ENCODE data around the gene NRP2.

DNA sequence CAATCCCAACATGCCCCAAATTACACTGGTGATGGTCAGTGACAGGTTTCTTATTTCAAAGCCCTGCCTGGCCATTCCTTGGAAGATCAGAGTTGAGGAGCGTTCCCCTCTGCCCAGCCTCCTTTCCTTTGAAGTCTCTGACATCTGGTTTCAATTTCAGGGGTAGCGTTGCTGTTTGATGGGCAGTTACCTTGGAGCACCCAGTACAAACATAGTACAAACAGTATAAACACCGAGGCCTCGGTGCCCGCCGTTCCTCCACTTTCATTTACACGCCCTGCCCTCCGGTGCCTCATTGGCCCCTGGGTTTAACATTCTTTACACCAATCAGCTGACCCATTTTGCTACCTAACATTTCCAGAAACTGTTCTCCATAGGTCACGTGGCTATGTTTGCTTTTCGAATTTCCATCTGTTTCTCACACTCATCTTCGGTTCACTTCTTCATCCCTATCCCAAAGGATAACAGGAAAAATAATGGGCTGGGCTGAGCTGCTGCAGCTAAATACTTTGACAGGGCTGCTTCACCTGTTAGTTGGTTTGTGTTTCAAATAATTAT is 65.6 kb downstream of the NRP2 start:
- TF ChIP-seq, protein P1, sequence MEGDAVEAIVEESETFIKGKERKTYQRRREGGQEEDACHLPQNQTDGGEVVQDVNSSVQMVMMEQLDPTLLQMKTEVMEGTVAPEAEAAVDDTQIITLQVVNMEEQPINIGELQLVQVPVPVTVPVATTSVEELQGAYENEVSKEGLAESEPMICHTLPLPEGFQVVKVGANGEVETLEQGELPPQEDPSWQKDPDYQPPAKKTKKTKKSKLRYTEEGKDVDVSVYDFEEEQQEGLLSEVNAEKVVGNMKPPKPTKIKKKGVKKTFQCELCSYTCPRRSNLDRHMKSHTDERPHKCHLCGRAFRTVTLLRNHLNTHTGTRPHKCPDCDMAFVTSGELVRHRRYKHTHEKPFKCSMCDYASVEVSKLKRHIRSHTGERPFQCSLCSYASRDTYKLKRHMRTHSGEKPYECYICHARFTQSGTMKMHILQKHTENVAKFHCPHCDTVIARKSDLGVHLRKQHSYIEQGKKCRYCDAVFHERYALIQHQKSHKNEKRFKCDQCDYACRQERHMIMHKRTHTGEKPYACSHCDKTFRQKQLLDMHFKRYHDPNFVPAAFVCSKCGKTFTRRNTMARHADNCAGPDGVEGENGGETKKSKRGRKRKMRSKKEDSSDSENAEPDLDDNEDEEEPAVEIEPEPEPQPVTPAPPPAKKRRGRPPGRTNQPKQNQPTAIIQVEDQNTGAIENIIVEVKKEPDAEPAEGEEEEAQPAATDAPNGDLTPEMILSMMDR (conservative IDR thresholded peaks at IDR 0.05; ENCODE audit: low read depth, low read length) = no peak
- no peak for TF ChIP-seq EZH2 (IDR thresholded peaks at IDR 0.05; ENCODE audit: low read length, unreplicated experiment)
